GM12874 (cell line): Measurements from ENCODE around the gene MYOF.

ENCODE experiments used
- TF ChIP-seq, protein P1 (sequence below): IDR thresholded peaks from 2 replicates; pipeline ENCODE4 v1.5.1; 2011; ENCODE audit warnings: low read depth, mild to moderate bottlenecking, control low read depth, low read length, moderate library complexity; ENCODE audit not compliant: insufficient read depth

The MYOF gene

GRCh38 chr10:93476756-93477155 is 5.4 kb downstream of the MYOF start:
- TF ChIP-seq, protein P1, sequence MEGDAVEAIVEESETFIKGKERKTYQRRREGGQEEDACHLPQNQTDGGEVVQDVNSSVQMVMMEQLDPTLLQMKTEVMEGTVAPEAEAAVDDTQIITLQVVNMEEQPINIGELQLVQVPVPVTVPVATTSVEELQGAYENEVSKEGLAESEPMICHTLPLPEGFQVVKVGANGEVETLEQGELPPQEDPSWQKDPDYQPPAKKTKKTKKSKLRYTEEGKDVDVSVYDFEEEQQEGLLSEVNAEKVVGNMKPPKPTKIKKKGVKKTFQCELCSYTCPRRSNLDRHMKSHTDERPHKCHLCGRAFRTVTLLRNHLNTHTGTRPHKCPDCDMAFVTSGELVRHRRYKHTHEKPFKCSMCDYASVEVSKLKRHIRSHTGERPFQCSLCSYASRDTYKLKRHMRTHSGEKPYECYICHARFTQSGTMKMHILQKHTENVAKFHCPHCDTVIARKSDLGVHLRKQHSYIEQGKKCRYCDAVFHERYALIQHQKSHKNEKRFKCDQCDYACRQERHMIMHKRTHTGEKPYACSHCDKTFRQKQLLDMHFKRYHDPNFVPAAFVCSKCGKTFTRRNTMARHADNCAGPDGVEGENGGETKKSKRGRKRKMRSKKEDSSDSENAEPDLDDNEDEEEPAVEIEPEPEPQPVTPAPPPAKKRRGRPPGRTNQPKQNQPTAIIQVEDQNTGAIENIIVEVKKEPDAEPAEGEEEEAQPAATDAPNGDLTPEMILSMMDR: no peak

- TF ChIP-seq, protein P1: no peak
Measured at GRCh38 chr10:93475871-93476270, 6.3 kb downstream of the MYOF start.

DNA sequence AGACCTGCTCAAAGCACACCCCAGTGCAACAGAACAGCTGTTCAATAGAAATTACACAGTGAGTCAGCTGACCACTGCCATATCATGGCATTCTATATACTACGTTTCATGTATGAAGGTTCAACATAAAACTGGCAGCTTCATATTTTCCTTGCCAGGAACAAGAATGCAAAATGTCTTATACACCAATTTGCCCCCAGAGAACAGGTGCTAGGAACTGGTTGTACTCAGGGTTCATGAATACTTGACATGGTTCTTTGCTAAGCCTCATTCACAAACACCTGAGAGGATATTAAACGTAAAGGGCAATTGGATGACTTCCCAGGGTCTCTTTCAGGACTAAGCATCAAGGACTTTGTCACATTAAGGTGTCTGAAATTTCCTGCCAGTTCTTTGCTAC is 6.9 kb downstream of the MYOF start:
- TF ChIP-seq, protein P1: no peak

DNA sequence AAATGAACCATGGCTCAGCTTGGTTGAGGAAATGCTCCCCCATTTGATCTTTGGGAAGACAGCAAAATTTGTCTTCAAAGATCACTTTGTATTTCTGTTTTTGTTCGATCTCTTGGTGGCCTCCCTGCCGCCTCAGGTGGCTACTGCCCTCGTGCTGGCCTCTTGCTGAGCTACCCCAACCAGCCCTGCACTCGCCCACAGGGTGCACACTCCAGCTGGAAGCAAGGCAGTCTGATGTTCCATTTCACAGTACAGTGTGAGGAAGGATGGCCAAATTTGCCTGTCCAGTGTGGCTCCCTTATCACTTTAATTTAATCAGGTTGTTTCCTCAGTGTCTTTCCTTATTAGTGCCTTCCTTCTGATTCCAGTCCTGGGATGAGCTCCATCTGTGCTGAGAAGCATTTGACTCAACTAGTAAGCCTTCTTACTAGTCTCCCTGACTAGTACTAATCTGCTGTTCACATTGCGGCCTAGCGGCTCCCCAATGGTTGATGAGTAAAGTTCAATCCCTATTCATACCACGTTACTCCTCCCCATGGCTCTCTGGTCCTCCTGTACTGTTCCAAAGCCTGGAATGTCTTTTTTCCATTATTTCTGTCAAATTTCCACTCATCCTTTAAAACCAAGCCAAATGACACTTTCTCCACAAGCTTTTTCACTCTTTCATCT is 8.2 kb downstream of the MYOF start:
- TF ChIP-seq, protein P1: no peak

- TF ChIP-seq, protein P1: no peak
Measured at GRCh38 chr10:93473161-93473560, 9.0 kb downstream of the MYOF start.

DNA sequence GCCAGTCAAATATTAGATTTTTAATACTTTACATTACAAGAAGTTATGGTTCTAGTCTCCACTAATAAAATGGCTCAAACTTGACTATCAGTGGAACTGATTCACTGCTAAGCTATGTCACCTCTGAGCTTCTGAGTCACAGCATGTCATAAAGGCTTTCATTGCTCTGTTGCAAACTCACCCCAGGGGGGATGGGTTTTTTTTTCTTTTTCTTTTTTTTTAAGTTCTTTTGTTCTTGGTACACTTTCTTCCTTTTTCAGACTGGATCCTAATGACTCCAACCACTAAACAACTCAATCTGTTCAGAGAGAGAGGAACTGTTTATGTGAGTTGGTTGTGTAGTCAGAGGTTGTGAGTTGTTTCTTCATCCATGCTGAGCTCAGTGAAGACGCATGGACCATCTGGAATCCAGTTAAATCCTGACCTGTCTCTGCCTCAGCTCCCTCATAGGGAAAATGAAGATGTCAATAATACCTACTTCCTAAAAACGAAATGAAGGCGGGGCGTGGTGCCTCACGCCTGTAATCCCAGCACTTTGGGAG is 11.0 kb downstream of the MYOF start:
- TF ChIP-seq, protein P1: no peak

DNA sequence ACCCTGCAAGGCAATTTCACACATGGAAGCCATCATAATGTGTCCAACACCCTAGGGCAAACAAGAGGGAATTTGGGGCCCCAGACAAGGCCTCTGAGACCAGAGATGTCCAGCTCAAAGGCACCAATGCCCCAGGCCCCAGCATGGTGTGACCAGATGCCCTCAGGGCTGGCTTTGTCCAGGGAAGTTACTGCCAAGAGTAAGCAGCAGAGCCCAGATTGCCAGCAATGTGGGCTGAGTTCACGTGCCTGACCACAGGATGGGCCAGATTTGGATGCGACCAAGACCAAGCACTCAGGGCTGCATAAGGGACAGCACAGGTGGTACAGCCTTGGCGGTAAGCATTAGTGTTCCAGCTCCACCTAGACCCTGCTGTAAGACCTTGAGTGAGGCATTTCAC is 12.7 kb downstream of the MYOF start:
- TF ChIP-seq, protein P1: no peak
